Measurements from ENCODE around the gene SPATA31C2.

SPATA31C2 gene

GRCh38 chr9:88108779-88109178 lies 29.5 kb downstream of the SPATA31C2 start:
- H3K9me2 ChIP-seq (replicated peaks; ENCODE audit: control insufficient read depth, low read length) = no peaks in the 10 kb centered on the region
- H3K36me3 ChIP-seq (ENCODE audit: control insufficient read depth, low read length) = no peaks in the 10 kb centered on the region
- no peaks in the 10 kb centered on the region; the same call in 1 of the 2 replicates for H3K9me3 ChIP-seq (ENCODE audit: control insufficient read depth, insufficient read depth, low read length)
- H4K20me1 ChIP-seq (ENCODE audit: control insufficient read depth, insufficient read depth, low read depth, low read length) = no peaks in the 10 kb centered on the region
- H3K4me3 ChIP-seq (ENCODE audit: low read length) = no peak overlapping the region
- H3K4me1 ChIP-seq (ENCODE audit: control insufficient read depth, low read length) = no peaks in the 10 kb centered on the region
- no peaks in the 10 kb centered on the region for H3K79me2 ChIP-seq (ENCODE audit: control insufficient read depth, low read length)
- TF ChIP-seq CTCF (IDR thresholded peaks at IDR 0.05; ENCODE audit: low read depth, low read length, poor library complexity, severe bottlenecking) (no peak), EZH2phosphoT487 (IDR thresholded peaks at IDR 0.05; ENCODE audit: borderline replicate concordance, low read length) (no peak)
- H3K27me3 ChIP-seq (ENCODE audit: control insufficient read depth, low read length) = no peaks in the 10 kb centered on the region
- H3F3A ChIP-seq (ENCODE audit: control insufficient read depth, insufficient read depth) = no peaks in the 10 kb centered on the region
- no peak overlapping the region for H3K4me2 ChIP-seq (ENCODE audit: low read length)
- no peak overlapping the region for H3K27ac ChIP-seq (ENCODE audit: low read depth, low read length)

GRCh38 chr9:88106492-88106891 lies 31.8 kb downstream of the SPATA31C2 start:
- Histone ChIP-seq H3K79me2 (ENCODE audit: control insufficient read depth, low read length) (no peaks in the 10 kb centered on the region), H3K27ac (ENCODE audit: low read depth, low read length) (no peak overlapping the region), H3F3A (ENCODE audit: control insufficient read depth, insufficient read depth) (no peaks in the 10 kb centered on the region), H3K27me3 (ENCODE audit: control insufficient read depth, low read length) (no peaks in the 10 kb centered on the region), H3K9me3 (ENCODE audit: control insufficient read depth, insufficient read depth, low read length) (no peaks in the 10 kb centered on the region; the same call in 1 of the 2 replicates), H3K9me2 (replicated peaks; ENCODE audit: control insufficient read depth, low read length) (no peaks in the 10 kb centered on the region), H4K20me1 (ENCODE audit: control insufficient read depth, insufficient read depth, low read depth, low read length) (no peaks in the 10 kb centered on the region), H3K4me1 (ENCODE audit: control insufficient read depth, low read length) (no peaks in the 10 kb centered on the region), H3K4me2 (ENCODE audit: low read length) (no peak overlapping the region), H3K4me3 (ENCODE audit: low read length) (no peak overlapping the region), H3K36me3 (ENCODE audit: control insufficient read depth, low read length) (no peaks in the 10 kb centered on the region)
- TF ChIP-seq EZH2phosphoT487 (IDR thresholded peaks at IDR 0.05; ENCODE audit: borderline replicate concordance, low read length) (no peak), CTCF (IDR thresholded peaks at IDR 0.05; ENCODE audit: low read depth, low read length, poor library complexity, severe bottlenecking) (peak; percentile 15)

GRCh38 chr9:88092797-88093331 lies 45.4 kb downstream of the SPATA31C2 start:
- no peak overlapping the region for H3K27ac ChIP-seq (ENCODE audit: low read depth, low read length)
- no peaks in the 10 kb centered on the region for H3K9me2 ChIP-seq (replicated peaks; ENCODE audit: control insufficient read depth, low read length)
- no peaks in the 10 kb centered on the region for H3K27me3 ChIP-seq (ENCODE audit: control insufficient read depth, low read length)
- H3K4me3 ChIP-seq (ENCODE audit: low read length) = no peak overlapping the region
- TF ChIP-seq CTCF (IDR thresholded peaks at IDR 0.05; ENCODE audit: low read depth, low read length, poor library complexity, severe bottlenecking) = no peak
- TF ChIP-seq EZH2phosphoT487 (IDR thresholded peaks at IDR 0.05; ENCODE audit: borderline replicate concordance, low read length) = no peak
- H3K36me3 ChIP-seq (ENCODE audit: control insufficient read depth, low read length) = no peaks in the 10 kb centered on the region
- H3F3A ChIP-seq (ENCODE audit: control insufficient read depth, insufficient read depth) = no peaks in the 10 kb centered on the region
- H3K9me3 ChIP-seq (ENCODE audit: control insufficient read depth, insufficient read depth, low read length) = no peaks in the 10 kb centered on the region
- H3K4me1 ChIP-seq (ENCODE audit: control insufficient read depth, low read length) = no peaks in the 10 kb centered on the region
- H3K4me2 ChIP-seq (ENCODE audit: low read length) = no peak overlapping the region
- H3K79me2 ChIP-seq (ENCODE audit: control insufficient read depth, low read length) = no peaks in the 10 kb centered on the region
- H4K20me1 ChIP-seq (ENCODE audit: control insufficient read depth, insufficient read depth, low read depth, low read length) = no peaks in the 10 kb centered on the region
